Activated CD8-positive, alpha-beta memory T cell treated with anti-CD3 and anti-CD28 coated beads, Interleukin-2, amount 50 U/mL, for 4 hours (primary cell): ENCODE results near the gene IRF2BP1.
"Not testable (repeated sequence)": the region's sequence is repeated elsewhere in the genome, so short reads cannot be mapped to it uniquely, and the experiment has no call there.

ENCODE experiments used
- DNase-seq: peaks from one replicate; pipeline ENCODE4 v3.0.0-alpha.2; 2020

The IRF2BP1 gene

DNA sequence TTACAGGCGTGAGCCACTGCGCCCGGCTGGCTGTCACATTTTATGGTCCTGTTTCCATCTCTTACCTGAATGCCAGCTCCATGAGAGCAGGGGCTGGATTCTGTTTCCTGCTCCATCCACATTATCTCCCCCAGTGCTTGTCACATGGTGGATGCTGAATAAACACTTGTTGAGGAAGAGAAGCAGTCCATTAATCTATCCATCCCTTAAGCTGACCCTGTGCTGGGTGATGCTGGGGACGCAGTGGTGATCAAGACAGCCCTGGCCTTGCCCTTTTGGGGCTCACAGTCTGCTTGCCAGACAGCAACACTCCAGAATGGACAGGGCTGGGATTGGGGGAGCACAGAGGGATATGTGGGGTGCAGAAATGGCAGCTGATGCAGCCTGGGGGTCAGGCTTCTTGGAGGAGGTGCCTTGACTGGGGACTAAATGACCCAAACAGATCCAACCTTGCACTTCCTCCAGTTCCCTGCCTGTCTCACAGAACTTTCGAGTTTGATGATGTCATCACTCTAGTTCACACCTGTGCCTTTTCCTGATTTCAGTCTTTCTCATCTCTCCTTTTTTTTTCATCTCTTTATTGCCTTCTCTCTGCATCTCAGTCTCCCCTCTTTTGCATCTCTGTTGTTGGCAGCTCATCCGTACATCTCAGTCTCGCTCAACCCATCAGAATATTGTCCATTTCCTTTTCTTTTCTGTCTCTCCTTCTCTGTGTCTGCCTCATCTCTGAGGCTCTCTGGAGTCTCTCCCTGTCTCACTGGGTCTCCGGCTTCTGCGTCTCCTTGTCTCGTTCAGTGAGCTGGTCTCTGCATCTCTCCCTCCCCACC, 4.6 kb downstream of the IRF2BP1 start:
- no peak for DNase-seq

DNA sequence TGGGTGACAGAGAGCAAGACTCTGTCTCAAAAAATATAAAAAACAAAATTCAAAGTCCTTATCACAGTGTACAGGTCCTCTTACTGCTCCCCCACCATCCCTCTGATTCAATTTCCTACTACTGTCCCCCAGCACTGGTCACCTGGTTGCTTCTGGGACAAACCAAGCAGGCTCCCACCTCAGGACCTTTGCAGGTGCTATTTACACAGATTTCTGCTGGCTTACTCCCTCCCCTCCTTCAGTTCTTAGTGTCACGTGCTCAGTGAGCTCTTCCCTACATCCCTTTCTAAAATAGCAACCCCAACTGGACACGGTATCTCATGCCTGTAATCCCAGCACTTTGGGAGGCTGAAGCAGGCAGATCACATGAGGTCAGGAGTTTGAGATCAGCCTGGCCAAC, 6.0 kb downstream of the IRF2BP1 start:
- no peak for DNase-seq

DNA sequence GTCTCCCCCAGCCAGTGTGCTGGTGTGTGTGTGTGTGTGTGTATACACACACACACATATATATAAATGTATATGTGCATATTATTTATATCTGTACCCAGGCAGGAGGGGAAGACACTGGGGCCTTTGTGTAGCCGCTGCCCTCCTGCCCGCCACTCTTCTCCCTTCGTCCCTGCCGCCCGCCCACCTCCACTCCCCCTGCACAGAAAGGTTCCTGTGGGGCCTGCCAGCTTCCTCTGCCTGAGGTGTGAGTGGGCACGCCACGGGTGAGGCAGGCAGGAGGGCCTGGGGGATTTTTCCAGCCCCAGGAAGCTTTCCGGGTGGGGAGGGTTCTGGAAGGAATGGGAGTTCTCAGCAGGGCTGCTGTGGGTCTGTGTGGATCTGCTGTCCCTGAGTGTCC, 6.9 kb downstream of the IRF2BP1 start:
- DNase-seq: no peak

DNA sequence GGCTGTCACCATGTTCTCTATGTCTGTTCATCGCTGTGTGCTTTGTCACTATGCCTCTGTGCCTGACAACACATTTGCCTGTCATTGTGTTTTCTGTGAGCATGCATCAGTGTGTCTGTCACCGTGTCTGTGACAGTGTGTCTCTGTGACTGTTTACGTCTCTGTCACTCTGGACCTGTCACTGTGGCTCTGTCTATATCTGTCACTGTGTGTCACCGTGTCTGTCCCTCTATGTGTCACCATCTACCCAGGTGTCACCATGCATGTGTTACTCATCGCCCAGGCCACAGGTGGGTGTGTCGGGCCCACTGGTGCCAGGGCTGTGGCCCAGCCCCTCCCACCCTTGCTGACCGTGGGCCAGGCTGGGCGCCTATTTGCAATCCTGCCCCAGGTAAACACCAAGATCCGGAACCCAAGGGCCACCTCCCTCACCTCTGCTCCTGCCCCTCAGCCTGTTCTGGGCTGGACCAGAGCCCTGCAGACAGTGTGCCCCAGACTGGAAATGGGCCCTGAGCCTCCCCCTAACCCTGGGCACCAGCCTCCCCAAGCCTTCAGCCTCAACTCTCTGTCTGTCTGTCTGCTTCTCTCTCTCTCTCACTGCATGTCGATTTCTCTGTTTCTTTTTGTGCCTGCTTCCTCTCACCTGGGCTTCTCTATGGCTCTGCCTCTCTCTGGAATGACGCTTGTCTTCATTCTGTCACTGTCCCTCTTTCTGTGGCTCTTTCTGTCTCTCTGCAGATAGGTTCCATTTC, 7.7 kb downstream of the IRF2BP1 start:
- no peak for DNase-seq

DNA sequence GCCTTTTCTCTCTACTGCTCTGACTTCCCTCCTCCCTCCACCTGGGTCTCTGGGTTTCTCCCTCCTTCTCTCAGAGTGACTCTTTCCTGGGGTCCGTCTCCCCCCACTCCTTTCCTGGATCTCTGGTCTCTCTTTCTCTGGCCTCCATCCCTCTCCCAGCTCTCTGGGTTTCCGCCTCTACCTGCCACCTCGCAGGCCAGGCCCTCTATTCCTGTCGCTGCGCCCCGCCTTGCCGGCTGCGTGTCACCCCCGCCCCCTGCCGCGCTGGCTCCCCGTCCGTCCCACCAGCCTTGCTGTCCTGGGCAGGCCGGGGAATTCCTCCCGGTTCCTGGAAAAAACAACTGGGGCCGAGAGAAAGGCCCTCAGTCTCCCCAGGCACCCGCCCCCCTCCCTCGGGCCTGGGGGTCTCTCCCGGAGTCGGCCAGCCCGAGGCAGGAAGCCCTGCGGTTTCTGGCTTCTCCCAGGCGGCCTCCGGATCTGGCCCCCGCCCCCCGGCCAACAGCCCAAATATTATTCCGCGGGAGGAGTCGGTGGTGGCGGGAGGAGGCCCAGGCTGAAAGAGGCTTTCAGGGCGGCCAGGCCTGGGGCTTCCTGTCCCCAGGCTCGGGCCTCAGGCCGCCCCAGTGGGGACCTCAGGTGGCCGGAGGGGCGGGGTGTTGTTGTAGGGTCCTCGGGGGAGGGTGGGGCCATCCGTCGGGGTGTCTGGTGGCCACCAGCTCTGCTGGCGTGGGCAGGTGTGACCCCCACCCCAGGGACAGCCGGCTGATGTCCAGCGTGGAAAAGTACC, 9.3 kb downstream of the IRF2BP1 start:
- DNase-seq: no peak

DNA sequence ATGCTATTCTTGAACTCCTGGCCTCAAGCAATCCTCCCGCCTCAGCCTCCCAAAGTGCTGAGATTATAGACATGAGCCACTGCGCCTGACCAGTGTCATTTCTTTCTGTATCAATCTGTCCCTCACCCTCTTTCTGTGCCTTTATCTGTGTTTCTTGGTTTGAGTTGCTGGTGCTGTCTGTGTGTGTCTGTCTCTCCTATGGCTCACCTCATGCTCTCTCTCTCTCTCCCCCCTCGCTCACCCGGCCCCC, 9.9 kb downstream of the IRF2BP1 start:
- DNase-seq: no peak

DNA sequence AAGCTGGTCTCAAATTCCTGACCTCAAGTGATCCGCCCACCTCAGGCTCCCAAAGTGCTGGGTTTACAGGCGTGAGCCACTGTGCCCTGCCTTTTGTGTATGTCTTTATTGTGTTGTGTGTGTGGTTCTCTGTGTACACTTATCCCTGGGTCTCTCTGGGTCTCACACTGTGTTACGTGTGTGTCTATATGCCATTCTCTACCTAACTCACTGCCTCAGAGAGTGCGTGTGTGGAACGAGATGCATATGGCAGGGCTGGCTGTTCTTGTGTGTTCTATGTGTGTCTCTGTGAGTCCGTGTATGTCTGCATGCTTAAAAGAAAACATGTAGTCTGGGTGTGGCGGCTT, 11.3 kb downstream of the IRF2BP1 start:
- DNase-seq: no peak

DNA sequence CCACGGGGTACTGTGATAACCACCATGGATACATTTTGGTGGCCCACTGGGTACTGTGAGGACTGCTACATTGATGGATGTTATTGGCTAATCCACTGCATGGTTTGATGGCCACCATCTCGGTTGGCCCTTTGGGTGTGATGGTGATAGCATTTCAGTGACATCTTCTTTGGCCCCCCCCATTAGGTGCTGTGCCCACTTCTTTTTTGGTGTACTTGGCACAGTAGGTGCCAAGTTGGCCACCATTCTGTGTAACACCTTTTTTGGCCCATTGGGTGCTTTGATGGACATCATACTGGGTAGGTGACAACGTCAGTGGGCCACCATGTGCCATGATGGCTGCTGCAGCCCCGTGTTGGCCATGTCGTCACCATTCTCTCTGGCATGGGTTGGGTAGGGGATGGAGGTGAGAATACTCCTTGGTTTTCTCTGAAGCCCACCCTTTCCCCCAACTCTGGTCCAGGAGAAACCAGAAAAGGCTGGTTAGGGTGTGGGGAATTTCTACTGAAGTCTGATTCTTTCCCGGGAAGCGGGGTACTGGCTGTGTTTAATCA, 12.6 kb downstream of the IRF2BP1 start:
- no peak for DNase-seq

DNA sequence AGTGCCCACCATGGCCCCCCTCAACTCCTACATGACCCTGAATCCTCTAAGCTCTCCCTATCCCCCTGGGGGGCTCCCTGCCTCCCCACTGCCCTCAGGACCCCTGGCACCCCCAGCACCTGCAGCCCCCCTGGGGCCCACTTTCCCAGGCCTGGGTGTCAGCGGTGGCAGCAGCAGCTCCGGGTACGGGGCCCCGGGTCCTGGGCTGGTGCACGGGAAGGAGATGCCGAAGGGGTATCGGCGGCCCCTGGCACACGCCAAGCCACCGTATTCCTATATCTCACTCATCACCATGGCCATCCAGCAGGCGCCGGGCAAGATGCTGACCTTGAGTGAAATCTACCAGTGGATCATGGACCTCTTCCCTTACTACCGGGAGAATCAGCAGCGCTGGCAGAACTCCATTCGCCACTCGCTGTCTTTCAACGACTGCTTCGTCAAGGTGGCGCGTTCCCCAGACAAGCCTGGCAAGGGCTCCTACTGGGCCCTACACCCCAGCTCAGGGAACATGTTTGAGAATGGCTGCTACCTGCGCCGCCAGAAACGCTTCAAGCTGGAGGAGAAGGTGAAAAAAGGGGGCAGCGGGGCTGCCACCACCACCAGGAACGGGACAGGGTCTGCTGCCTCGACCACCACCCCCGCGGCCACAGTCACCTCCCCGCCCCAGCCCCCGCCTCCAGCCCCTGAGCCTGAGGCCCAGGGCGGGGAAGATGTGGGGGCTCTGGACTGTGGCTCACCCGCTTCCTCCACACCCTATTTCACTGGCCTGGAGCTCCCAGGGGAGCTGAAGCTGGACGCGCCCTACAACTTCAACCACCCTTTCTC, 13.6 kb downstream of the IRF2BP1 start:
- no peak for DNase-seq

DNA sequence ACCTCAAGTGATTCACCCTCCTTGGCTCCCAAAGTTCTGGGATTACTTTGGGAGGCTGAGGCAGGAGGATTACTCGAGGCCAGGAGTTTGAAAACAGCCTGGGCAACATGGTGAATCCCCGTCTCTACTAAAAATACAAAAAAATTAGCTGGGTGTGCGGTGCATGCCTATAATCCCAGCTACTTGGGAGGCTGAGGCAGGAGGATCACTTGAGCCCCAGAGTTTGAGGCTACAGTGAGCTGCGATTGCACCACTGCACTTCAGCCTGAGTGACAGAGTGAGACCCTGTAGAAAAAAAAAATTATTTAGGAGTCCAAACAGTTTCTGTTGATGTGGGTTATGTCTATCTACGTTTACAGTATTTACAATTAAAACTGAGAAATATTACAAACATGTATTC, 15.1 kb downstream of the IRF2BP1 start:
- DNase-seq: no peak

DNA sequence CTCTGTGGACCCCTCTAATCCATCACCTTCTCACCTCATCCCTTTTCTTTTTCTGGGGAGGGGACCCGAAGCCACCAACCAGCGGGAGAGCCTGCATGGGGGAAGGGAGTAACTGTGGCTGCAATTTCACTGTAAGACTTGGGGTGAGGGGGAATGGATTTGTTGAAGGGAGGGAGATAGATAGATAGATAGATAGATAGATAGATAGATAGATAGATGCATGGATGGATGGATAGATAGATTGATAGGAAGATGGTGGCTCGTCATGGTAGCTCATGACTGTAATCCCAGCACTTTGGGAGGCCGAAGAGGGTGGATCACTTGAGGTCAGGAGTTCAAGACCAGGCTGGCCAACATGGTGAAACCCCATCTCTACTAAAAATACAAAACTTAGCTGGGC, 18.7 kb downstream of the IRF2BP1 start:
- not testable (repeated sequence) for DNase-seq

DNA sequence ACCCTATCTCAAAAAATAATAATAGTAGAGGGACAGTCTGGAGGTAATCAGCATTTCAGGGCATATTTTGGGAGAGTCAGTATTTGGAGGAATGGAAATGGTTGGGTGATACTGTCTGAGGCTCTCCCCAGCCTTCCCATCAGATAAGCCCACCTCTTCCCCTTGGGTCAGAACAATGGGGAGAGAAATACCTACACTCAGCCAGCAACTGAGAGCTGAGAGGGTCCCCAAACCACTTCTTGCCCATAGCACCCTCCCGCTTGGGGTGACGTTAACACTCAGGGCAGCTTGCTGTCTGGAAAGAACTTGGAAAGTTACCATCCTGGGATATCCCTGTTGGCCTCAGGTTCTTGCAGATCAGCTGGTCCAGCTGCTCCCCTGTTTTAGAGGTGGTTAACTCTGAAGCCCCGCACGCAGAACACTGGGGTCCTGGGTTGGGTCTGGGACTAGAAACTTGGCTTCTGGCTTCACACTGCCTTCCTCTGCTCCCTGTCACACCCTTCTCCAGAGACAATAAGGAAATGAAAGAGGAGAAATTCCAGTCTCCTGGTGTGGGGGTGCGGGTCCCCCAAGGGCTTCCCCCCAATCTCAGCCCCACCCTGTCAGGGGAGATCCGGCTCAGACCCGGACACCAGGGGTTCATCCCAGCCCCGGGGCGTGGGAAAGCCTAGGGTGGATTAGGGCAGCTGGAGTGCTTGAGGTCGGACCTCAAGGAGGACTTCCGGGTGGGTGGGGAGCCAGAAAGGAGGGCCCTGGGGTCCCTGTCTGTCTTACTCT, 19.4 kb downstream of the IRF2BP1 start:
- DNase-seq: no peak

DNA sequence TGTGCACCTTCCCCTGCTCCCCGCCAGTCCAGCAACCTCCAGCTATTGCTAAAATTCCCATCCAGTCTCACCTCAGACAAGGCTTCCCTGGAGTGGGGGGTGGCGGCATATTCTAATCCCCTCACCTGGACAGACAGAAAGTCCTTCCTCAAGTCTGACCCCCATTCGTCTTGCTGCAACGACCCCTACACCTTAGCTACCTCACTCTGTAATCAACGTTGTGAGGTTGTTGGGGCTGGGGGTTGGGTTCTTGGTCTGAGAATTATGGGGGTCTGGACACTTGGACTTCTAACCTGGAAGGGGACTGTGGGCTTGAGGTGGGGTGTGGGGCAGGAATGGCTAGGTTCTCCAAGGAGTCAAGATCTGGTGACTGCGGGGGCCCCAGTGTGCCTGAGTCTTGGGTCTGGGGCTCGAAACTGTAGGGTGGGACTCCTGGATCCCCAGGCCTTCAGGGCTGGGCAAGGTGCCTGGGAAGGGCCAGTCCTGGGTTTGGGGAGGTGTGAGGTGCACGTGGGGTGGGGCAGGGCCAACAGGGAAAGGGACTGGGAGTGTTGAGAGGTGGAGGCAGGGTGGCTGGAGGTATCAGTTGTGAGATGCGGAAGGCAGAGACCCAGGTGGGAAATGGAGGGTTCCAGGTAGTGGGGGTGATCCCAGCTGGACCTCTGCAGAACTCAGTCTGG, 20.5 kb downstream of the IRF2BP1 start:
- DNase-seq: no peak

DNA sequence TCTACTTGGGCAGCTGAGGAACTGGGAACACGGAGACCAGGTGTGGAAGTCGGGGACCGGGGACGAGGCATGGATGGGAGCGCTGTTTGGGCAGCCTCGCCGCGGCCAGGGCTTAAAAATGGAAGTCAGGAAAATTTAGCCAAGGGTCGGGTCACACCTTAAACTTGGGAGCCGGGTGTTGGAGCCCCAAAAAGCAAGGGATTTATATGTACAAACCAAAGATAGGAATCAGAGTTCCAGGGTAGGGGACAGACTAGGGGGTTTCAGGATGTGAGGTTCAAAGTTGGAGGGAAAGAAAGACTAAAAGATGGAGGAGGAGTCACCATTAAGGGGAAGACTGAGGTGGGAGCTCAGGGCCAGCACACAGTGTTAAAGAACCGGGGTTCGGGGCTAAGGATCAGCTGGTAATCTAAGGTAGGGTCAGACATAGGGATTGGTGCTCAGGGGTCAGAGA, 21.3 kb downstream of the IRF2BP1 start:
- no peak for DNase-seq

DNA sequence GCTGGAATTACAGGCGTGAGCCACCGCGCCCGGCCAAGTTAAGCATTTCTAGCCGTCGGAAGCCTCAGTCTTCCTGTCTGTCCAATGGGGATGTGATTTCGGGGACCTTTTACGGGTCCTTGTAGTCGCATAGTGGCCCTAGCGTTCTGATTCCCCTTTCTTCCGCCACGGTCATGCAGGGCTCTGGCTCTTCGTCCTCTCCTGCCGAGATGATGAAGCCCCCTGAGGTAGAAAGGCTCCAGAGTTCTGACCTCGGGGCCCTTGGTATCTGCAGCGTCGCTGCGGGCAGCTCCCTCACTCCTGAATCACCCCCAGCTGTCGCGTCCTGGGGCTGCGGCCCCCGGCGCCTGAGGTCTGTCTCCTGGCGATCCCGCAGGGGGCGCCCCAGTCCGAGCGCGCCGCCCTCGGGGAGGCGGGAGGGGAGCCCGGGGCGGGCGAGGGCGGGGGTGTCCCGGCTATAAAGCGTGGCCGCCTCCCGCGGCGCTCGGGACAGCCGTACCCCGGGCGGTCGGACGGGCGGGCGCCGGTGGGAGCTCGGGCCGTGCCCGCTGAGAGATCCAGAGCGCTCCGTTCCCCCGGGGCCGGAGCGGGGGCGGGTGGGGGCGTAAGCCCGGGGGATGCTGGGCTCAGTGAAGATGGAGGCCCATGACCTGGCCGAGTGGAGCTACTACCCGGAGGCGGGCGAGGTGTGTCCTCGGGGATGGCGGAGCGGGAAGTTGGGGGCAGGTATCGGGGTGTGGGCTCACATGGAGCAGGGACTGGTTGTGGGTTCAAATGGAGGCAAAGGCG, 21.9 kb downstream of the IRF2BP1 start, which contains the start of gene FOXA3:
FOXA3 (plus strand) TSS at position 487 of the 789 bp plus-strand sequence; CDS start at position 618, 131 bp downstream.
- peak; percentile 57 for DNase-seq

DNA sequence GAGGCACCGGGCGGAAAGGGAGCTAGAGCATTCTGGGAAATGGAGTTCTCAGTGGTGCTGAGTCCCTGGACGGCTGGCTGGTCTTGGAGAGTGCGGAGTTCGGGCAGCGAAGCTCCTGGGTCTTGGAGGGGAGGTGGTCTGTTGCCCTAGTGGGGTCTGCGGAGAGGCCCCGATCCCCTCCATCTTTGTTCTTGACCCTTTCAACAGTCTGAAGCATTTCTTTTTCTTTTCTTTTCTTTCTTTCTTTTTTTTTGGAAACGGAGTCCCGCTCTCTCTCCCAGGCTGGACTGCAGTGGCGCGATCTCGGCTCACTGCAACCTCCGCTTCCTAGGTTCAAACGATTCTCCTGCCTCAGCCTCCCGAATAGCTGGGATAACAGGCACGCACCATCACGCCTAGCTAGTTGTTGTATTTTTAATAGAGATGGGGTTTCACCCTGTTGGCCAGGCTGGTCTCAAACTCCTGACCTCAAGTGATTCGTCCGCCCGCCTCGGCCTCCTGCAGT, 22.6 kb downstream of the IRF2BP1 start:
- no peak for DNase-seq

DNA sequence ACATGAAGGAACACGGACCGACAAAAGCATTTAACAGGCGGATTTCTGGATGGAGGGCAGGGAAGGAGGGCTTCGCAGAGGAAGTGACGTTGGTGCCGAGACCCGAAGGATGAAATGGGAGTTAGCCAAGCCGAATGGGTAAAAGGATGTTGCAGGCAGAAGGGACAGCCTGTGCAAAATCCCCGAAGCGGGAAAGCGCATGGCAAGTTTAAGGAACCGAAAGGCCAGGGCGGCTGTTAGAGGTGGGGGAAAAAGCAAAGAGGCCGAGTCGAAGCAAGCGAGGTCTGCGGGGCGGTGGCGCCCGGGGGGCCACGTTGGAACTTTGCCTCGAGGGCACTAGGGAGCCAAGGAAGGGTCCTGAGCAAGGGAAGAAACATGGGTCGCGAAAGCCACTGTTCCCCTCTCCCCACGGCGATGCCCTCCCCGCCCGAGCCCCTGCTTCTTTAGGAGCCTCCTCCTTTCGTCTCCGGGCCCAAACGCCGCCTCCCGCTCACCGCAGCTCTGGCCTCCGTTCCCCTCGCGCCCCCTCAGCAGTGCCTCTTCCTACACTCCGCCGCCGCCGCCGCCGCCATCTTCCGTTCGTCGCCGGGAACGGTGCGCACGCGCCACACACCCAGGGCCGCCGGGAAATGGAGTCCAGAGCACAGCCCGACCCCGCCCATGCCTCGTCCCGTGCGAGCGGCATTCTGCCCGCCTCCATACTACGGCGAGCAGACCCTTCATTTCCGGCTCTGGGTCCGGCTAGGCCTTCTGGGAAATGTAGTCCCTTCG, 23.2 kb downstream of the IRF2BP1 start, which contains the start of gene SYMPK:
SYMPK (minus strand) TSS at position 584 of the 771 bp plus-strand sequence. CDS start 8,652 bp downstream, outside the sequence.
- peak; percentile 98 for DNase-seq

DNA sequence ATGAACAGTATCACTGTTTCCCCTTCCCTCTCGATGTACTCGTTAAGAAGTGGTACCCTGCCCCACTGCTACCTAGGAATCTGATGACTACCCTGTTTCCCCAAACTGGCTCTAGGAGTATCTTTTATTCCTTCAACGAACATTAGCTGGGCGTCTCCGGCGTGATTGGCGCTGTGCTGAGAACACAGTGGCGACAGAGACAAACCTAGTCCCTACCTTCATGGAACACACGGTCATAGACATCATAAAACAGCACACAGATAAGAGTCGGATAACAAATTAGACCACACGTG, 23.7 kb downstream of the IRF2BP1 start:
- no peak for DNase-seq
